ENCODE results near the gene MOV10L1. TPM values are rescaled to one million over a fixed set of nuclear protein-coding genes. Genes with fewer than 3 reads are reported as not detected.
A peak's percentile ranks its signal among the peaks of the same experiment; 100 is the strongest.

Gene MOV10L1
- total and polyA plus RNA-seq, 11 donors: 0.06 to 0.63 (median 0.13) TPM; not detected in 6

DNA sequence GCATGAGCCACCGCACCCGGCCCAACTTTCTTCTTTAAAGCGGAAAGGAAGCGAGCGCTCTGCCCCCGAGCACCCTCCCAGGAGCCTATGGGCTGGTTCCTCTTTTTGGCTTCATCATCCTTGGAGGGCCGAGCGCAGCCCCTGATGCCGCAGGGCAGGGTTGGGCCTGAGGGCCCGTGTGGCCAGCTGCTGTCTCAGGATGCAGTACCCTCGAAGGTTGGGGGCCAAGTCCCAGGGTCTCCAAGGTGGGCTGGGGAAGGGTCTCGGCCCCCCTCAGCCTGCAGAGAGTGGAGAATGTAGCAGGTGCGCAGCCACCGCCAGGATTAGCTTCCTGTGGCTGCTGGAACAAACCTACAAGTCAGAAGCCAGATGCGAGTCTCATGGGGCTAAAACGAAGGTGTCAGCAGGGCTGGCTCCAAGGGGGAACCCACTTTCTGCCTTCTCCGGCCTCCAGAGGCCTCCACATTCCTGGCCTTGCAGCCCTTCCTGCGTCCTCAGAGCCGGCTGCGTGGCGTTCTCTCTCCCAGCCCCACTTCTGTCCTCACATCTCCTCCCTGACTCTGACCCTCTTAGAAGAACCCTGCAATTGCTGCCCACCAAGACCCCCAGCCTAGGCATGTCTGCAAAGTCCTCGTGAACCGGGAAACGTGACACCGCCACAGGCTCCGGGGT is 83.6 kb downstream of the MOV10L1 start:
- no peak for TF ChIP-seq POLR2A (IDR thresholded peaks at IDR 0.05)
- TF ChIP-seq, protein P1, sequence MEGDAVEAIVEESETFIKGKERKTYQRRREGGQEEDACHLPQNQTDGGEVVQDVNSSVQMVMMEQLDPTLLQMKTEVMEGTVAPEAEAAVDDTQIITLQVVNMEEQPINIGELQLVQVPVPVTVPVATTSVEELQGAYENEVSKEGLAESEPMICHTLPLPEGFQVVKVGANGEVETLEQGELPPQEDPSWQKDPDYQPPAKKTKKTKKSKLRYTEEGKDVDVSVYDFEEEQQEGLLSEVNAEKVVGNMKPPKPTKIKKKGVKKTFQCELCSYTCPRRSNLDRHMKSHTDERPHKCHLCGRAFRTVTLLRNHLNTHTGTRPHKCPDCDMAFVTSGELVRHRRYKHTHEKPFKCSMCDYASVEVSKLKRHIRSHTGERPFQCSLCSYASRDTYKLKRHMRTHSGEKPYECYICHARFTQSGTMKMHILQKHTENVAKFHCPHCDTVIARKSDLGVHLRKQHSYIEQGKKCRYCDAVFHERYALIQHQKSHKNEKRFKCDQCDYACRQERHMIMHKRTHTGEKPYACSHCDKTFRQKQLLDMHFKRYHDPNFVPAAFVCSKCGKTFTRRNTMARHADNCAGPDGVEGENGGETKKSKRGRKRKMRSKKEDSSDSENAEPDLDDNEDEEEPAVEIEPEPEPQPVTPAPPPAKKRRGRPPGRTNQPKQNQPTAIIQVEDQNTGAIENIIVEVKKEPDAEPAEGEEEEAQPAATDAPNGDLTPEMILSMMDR (IDR thresholded peaks at IDR 0.05): no peak
- 79 to 83% (median 81%) methylated on average over 26 of the region's 26 CpGs for WGBS, 4 donors
- H3K27me3 ChIP-seq: peaks cover 10 to 74% (median 26%) of the 10 kb centered on the region in 9 donors
- ATAC-seq (no peak), DNase-seq (peak in 2 of 5 donors; percentile 25 to 50)
- intact Hi-C loops (cut with DNase I): no loop called here
- H3K9me3 ChIP-seq: no peaks in the 10 kb centered on the region
- no peak overlapping the region for H3K27ac ChIP-seq
- no peak overlapping the region for H3K4me3 ChIP-seq
- H3K36me3 ChIP-seq: no peaks in the 10 kb centered on the region
- peaks cover 0 to 23% (median 0%) of the 10 kb centered on the region in 12 donors for H3K4me1 ChIP-seq

- no peak overlapping the region for H3K4me3 ChIP-seq
- no peak overlapping the region for H3K27ac ChIP-seq
- TF ChIP-seq POLR2A (IDR thresholded peaks at IDR 0.05): no peak
- TF ChIP-seq, protein P1 (IDR thresholded peaks at IDR 0.05): no peak
- ATAC-seq: no peak
- 88 to 95% (median 94%) methylated on average over 5 to 6 of the region's 6 CpGs for WGBS, 4 donors
- H3K4me1 ChIP-seq: peaks cover 0 to 23% (median 0%) of the 10 kb centered on the region in 12 donors
- intact Hi-C loops (cut with DNase I): no loop called here
- no peaks in the 10 kb centered on the region for H3K36me3 ChIP-seq
- no peaks in the 10 kb centered on the region for H3K9me3 ChIP-seq
- DNase-seq: peak in 1 of 5 donors; percentile 48
- peaks cover 10 to 77% (median 28%) of the 10 kb centered on the region in 9 donors for H3K27me3 ChIP-seq
These were observed 84.2 kb downstream of the MOV10L1 start for GRCh38 chr22:50173983-50174355.

GRCh38 chr22:50174382-50175190 is 84.8 kb downstream of the MOV10L1 start:
- no peaks in the 10 kb centered on the region for H3K9me3 ChIP-seq
- WGBS, 4 donors: 84 to 96% (median 88%) methylated on average over 16 to 27 of the region's 27 CpGs
- DNase-seq (peak in 2 of 5 donors; percentile 26 to 56), ATAC-seq (no peak)
- peaks cover 0 to 18% (median 0%) of the 10 kb centered on the region in 12 donors for H3K4me1 ChIP-seq
- TF ChIP-seq, protein P1 (IDR thresholded peaks at IDR 0.05): no peak
- TF ChIP-seq POLR2A (IDR thresholded peaks at IDR 0.05): no peak
- peaks cover 10 to 74% (median 24%) of the 10 kb centered on the region in 9 donors for H3K27me3 ChIP-seq
- H3K27ac ChIP-seq: no peak overlapping the region
- H3K36me3 ChIP-seq: no peaks in the 10 kb centered on the region
- no peak overlapping the region for H3K4me3 ChIP-seq
- intact Hi-C loops (cut with DNase I): no loop called here

GRCh38 chr22:50175191-50175461 is 85.3 kb downstream of the MOV10L1 start:
- H3K9me3 ChIP-seq: no peaks in the 10 kb centered on the region
- peaks cover 0 to 13% (median 0%) of the 10 kb centered on the region in 12 donors for H3K4me1 ChIP-seq
- H3K4me3 ChIP-seq: no peak overlapping the region
- intact Hi-C loops (cut with DNase I): no loop called here
- DNase-seq (peak in 1 of 5 donors; percentile 23), ATAC-seq (no peak)
- H3K36me3 ChIP-seq: no peaks in the 10 kb centered on the region
- H3K27ac ChIP-seq: no peak overlapping the region
- 86 to 93% (median 88%) methylated on average over 3 to 6 of the region's 6 CpGs for WGBS, 4 donors
- TF ChIP-seq, protein P1 (IDR thresholded peaks at IDR 0.05): no peak
- H3K27me3 ChIP-seq: peaks cover 6 to 75% (median 18%) of the 10 kb centered on the region in 9 donors

All from heart left ventricle (tissue), 16 donors.